ENCODE results near the gene LRMDA.

The LRMDA gene

DNA sequence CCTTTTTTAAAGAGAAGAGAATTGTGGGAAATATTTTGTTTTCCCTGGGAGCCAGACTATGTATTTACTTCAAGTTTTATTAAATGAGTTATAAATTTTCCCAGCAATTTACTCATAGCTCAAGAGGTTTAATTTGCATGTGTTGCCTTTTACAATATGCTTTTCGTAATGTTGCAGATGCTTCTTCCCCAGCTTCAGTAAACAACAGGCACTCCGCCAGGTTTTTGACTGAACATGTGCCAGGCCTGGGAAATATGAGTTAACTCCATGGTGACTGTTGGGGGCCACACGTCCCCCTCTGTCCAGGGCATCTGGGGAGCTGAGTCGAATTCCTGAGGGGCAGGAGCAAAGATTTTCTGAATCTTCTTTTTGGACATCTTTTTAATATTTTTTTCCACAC lies 545.7 kb downstream of the LRMDA start:
- DNase-seq: no peak

DNA sequence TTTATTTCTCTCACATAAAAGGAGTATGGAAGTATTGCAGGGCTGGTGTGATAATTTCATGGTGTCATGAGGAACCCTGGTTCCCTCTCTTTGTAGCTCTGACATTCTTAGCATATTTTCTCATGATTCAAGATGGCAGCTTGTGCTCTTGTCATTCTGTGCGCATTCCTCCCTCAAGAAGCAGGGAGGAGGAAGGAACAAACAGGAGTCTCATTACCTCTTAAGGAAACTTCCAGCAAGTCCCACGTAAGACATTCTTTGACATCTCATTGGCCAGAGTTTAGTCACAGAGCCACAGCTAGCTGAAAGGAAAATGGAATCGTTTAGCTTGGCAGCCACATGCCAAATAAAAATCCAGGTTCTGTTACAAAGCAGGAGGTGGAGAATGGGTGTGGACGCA lies 546.8 kb downstream of the LRMDA start:
- no peak for DNase-seq

DNA sequence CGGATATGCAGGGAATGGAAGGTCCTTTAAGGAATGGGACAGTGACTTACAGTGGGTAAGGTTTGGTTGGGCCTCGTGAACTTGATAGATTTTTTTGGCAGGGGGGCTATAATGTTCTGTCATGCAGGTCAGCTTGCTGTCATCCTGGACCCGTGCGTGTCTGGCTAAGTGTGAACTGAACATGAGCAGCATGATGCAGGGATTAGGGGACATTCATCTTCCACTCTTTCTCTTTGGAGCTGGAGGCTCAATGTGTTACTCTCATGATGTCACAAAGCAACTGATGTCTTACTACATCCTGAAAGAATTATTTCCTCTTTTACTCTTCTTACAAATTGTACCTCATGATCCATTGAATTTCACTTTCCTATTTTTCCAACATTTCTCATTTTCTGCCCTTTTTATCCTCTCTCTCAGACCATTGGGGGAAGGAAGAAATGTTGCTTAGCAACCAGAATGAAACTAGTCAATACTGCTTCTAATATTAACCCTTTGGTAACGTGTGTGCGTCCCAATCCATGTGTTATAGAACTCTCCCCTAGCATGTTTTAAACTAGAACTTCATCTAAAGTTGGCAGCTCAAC lies 549.1 kb downstream of the LRMDA start:
- no peak for DNase-seq

DNA sequence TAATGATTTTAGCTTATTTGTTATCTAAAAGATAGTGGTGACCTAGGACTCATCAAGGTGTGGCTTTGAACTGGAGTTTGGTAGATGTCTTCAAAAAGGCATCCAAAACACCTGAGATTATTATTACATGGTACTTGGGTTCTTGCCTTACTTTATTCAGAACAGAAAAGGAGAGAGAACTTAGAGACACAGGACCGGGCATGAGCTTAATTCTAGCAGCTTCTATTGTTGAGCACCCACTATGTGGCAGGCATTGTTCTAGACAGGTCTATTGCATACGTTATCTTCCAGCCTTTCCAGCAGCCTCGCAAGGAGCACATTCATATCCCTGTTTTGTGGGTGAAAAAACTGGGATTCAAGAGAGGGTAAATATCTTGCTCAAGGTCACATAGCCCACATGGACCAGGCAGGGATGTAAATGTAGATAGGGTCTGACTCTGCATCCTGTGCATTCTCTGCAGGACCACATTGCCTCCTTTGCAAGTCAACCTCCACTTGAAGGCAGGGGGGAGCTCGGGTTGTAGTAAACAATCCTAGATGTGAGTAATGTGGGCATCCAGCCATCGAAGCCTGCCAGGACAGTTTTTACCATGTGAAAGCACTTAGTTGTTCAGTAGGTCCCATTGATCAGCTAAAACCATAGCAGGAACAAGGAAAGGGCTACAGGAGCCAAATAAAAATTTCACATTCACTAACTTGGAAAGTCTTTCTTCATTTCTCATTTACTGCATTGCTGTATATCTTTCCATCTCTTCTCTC lies 551.4 kb downstream of the LRMDA start:
- DNase-seq: no peak

DNA sequence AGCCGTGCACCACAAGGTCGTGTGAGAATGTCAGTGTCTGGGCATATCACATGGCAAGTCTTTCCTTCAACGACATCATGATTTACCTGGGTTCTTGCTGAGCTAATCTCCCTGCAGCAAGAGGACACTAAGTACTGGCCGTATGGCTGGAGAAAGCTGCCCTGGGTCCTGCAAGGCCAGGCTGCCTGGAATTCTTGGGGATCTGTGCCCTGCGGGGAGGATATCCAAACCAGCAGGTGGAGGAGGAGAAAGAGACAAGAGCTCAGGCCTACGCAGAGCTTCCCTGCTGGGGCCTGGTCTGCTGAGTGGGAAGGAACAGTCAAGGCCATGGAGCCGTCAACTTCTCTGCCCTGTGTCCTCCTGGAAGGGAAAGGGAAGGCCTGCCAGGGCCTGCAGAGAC lies 552.6 kb downstream of the LRMDA start:
- no peak for DNase-seq

DNA sequence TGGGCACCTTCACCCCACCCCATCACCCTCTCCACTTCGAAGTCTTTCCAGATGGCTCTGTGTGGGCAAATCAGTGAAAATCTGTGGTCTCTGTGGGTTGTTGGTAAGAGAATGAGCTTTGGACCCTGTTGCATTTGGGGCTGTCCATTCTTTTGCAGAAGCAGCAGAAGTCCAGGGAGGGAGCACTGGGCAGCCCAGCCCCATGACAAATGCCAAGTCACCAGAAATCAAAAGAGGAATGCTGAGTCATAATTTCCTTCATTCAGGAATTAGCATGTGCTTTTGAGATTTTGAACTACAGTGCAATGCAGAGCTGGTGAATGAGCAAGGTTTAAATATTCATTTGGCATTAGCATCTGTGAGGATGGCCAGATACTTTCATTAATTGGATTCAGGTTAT lies 556.2 kb downstream of the LRMDA start:
- DNase-seq: no peak

DNA sequence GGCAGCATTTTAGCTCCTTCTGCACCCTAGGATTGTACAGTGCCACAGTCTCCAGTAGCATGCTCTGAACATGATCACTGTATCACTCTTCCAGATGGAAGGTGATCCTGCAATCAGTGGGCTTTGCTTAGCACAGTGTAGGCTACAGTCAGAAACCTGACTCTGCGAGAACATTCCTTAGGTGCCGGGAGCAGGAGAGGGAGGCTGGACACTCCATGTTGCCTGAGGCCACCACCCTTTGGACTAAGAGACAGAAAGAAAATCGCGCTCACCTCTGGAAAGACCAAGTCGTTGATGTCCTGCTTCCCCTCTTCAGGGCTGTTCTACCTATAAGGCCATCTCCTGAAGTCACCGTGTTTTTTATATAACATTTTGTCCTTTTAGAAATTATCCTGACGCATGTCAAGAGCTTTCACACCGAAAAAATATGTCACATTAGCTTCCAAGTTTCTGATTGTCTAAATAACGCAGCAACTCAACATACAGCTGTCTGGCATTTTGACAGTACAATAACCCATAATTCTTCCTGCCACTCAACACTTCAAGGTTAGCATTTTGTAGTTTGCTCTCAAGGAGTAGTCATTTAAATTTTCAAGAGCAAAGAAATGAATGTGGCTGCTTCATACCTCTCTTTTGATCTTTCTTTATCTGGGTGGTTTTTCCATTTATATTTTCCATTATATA lies 563.1 kb downstream of the LRMDA start:
- no peak for DNase-seq

DNA sequence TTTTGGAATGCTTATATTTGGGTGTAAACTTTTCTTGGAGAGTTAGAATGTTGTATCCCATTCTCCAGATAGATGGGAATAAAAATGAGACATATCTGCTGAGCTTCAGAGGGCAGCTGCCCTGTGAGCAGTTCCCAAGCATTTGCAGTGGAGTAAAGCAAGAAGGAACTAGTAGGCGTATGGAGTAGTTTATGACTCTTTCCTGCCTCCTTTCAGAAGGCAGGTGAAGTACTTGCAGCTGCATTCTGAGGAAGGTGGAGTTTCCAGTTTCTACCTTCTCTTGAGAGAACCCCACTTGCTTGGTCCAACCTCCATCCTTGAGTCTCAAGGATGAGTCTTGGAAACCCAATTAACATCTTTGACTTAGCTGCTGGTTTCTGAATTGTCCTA lies 563.6 kb downstream of the LRMDA start:
- no peak for DNase-seq

DNA sequence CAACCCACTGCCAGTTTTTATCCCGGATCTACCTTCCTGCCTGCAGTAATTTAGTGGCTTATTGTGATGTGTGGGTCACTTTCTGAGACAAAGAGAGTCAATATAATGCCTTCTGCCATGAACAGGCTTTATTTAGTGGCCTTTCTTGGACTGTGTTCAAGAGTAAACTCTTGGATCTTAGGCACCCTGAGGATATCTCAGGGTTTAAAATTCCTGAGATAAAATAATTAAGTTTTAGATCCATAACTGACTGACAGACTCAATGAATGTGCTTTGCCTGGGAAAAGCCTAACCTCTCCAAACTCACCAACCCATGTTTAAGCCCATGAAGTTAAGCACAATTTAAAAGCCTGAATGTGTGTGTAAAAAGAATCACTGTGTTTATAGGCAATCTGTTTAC lies 564.3 kb downstream of the LRMDA start:
- DNase-seq: no peak

DNA sequence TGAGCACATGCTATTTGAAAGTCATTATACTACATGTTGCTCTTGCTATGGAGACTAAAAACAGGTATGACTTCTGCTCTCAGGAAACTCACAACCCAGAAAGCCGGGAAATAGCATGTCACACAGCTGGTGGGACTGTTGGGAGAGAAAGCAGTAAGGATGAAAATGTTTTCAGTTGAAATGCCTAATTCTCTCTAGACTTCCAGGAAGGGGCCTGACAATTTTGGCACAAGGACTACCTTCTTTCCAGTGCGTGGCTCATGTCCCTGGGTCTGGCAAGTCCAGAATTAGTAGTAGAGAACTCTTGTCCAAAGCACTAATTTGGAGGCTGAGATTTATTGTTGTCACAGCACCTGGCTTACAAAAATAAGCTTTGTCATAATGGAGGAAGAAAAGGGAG lies 567.6 kb downstream of the LRMDA start:
- no peak for DNase-seq

DNA sequence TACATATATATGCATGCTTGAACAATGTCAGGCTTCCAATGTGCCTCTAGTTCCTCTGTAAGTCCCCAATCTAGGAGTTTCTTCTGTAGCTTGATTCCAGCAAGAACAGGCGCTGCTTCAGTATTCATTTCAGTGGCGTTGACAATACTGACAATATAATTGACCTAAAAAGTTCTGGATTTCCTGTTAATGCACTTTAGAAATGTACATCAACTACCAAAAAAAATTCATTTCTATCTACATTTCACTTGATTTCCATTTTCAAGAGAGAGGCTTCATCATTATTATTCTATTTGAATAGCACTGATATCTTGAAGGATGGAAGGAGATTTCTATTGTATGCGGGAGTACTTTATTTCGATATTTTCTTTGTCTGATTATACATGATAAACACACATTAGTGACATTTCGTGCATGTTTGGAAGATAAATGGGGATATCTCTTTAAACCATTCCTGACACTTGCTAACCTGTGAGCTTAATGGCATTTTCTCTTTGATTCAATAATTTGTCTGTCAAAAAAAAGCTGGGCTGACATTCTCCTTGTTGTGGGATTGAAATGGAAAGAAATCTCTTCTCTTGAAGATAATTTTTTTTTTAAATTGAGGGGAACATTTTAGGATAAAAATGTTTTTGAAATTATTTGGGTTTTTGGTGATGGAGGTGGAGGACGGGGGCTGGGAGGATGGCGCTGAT lies 568.2 kb downstream of the LRMDA start:
- no peak for DNase-seq

DNA sequence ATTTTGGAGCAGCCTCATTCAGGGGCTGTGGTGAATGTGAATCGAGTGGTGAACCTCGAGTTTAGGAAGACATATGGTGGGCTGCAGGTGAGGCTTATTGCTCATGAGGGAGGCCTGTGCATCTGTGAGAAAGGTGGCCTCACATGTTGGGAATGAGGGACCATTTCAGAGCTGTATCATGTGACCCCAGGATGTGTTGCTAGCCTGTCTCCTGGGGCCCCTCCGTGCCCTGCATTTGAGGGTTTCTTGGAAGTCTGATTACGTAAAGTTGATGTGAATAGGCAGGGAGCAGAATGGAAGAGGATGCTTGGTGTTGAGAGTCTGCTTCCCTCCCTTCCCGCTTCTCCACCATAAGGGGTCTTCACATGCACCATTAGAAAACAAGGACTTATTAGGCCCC lies 569.1 kb downstream of the LRMDA start:
- DNase-seq: no peak

DNA sequence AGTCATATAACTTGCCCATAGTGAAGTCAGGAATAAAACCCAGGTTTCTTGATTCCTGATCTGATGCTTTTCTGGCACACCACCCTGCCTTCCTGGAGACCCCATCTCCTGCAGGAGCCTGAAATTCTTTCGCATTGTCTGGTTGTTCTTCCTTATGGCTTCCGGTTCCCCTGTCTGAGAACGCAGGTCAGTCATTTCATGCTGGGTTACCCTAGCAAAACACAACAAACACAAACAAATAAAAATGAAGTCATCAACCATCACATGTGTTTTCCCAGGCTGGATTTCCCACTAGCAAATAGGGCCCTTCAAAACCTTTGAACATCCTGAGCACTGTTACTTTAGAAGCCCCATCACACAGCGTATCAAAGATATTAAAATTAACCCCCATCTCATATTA lies 569.6 kb downstream of the LRMDA start:
- no peak for DNase-seq

DNA sequence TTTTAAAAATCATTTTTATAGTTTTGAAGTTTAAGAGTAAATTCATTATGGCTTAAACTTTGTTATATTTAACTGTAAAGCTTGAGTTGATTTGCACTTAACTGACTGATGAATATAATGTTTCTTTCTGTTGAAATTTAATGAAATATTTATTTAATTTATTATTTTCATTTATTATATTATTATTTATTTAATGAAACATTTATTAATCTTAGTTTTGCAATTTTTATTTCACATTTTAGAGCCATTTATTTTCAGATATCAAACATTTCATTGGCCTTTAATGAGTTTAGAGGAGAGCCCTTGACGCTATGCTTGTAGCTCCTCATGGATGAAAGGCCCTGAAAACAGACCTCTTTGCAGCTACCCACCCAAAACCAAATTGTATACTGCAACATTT lies 570.0 kb downstream of the LRMDA start:
- DNase-seq: no peak

DNA sequence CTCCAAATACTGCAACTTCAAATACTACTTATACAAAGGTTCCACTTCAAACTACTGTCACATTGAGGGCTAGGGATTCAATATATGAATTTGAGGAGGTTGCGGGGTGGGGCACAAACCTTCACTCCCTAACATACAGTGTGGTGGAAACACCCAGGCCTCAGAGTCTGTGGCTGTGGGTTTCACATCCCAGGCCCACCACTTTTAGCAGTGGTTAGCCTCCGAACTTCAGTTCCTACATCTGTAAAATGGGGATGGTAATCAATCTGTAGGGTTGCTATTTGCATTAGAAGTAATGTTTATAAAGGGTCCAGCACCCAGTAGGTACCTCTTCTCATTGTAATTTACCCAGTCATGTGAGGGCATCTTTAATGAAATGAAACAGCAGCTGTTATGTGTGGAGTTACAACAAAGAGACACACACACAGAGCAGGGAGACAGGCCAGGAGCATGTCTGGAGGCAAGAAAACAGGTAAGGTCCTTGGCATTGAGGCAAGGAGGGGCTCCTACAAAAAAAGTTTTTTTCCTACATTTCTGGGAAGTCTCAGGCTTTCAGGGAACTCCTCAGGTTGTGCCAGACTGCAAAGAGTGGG lies 570.9 kb downstream of the LRMDA start:
- DNase-seq: no peak

DNA sequence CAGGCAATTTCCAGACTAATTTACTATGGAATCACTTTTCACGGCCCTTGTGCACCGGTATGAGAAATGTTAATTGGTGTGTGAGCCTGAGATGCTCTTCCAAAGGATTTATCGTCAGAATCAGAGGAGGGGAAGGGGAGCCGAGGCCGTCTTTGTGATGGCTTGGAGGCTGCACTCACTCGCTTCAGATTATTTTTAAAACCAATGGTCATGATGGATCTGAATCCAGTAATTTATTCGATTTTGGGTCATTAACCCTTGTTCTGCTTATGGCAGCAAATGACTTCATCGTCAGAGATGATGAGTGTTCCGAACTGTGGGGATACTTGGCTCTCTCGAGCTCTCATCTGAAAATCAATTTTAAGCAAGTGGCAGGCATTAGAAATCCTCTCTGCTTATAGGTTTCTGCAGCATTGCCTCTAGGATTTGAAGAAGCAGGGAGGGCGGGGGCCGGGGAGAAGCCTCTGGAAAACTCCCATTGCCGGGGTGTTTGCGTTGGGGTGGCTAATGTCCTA lies 576.3 kb downstream of the LRMDA start:
- DNase-seq: no peak

DNA sequence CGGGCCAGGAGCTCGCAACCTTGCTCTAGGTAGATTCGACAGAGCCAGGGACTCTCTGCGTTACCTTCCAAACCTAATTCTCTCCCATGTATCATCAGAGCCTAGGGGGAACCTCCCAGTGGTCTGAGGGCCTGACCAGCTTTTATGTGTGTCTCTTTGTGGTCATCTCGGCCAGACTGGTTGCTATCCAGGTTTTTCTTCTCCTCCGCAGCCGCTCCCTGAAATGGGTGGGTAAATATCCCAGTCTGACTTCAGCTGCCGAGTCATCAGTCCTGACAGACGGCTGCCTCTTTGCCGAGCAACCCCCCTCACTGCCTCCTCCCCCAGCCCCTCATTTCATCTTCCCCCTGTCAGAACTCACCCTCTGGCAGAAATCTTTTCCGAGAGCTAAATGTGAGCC lies 578.1 kb downstream of the LRMDA start:
- DNase-seq: no peak

DNA sequence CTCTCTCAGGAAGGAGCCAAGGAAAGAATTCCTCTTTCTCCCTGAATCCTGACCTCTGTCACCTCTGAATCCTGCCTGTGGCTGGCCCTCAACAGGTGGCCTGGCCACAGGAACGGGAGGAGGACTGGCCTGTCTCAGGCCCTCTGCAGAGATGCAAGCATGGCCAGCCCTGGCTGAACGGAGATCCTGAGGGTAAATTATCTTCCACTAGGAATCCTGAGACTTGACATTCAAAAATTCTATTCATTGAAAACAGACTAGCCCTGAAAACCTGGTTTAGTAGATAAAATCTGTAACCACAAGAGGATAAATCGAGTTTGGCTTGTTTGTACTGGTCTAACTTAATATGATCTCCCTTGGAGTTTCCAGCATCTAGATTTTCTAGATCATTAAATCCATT lies 579.3 kb downstream of the LRMDA start:
- DNase-seq: no peak

DNA sequence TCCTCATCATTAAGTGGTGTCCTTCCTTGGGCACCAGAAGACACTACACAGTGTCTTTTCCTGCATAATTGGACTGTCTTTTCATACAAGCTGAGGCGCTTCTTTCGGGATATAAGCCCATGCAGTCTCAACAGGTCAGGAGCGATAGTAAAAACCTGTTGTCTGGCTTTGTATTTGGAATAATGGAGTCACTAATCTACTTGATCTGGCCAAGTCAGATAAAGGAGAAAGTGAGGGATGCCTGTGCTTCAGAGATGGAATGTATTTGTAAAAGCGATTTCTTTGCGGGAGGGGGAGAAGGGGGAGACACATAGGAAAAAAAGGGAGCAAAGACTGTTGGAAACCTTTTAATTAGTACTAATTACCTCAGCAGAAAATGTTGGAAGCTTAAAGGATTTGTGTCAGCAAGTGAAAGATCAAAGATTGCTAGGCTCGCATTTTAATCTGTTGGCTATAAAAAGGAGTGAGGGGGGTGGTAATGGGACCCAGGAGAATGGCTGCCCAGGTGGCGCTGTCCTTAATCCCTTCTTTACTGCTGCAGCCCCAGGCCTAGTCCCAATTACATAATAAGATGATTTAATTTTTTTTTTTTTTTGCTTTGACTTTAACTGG lies 581.4 kb downstream of the LRMDA start:
- no peak for DNase-seq

DNA sequence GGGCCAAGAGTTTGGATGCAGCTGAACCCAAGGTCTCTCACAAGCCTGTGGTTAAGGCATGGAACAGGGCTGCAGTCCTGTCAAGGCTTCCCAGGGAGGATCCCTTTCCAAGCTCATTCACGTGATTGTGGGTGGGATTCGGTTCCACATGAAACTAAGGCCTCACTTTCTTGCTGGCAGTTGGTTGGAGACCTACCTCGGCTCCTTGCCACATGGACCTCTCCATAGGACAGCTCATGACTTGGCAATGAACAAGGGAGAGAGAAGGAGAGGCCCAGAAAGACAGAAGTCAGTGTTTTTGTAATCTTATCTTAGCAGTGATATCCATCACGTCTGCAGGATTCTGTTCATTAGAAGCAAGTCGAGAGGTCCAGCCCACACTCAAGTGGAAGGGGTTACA lies 583.8 kb downstream of the LRMDA start:
- DNase-seq: no peak

DNA sequence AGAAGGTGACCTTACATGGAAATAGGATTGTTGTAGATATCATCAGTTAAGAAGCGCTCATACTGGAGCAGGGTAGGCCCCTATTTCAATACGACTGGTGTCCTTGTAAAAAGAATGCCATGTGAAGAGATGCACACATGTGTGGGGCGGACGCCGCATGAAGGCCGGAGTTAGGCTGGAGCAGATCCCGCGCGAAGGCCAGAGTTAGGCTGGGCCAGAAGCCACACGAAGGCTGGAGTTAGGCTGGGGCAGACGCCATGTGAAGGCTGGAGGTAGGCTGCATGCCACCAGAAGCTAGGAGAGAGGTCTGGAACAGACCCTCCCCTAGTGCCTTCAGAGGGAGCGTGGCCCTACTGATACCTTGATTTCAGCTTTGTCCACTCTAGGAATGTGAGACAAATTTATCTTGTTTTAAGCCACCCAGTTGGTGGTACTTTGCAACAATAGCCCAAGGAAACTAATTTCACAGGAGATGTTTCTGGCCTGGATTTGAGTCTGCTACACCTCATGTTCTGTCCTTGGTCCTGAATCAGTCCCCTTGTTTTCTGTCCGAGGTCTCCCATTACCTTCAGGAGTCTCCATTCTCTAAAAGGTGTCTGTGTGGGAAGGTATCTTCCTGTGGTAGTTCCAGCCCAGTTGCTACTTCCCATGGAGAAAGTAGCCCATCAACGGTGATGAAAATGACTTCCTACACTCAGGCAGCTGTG lies 585.8 kb downstream of the LRMDA start:
- no peak for DNase-seq

Measured in CD4-positive, alpha-beta T cell treated with Interleukin-1 beta for 1 hour (primary cell).